GM19239 (cell line): ENCODE results near the gene INPP5A.
"Not testable (repeated sequence)": the region's sequence is repeated elsewhere in the genome, so short reads cannot be mapped to it uniquely, and the experiment has no call there.

Source experiments
- DNase-seq: peaks from one replicate; pipeline ENCODE4 v3.0.0; 2011; ENCODE audit warnings: low spot score; ENCODE audit not compliant: insufficient read length
- FAIRE-seq: peaks from 2 replicates; lab custom pipeline; 2011; peaks lifted over from hg19 to GRCh38; lab: Jason Lieb, UNC

Gene INPP5A

DNA sequence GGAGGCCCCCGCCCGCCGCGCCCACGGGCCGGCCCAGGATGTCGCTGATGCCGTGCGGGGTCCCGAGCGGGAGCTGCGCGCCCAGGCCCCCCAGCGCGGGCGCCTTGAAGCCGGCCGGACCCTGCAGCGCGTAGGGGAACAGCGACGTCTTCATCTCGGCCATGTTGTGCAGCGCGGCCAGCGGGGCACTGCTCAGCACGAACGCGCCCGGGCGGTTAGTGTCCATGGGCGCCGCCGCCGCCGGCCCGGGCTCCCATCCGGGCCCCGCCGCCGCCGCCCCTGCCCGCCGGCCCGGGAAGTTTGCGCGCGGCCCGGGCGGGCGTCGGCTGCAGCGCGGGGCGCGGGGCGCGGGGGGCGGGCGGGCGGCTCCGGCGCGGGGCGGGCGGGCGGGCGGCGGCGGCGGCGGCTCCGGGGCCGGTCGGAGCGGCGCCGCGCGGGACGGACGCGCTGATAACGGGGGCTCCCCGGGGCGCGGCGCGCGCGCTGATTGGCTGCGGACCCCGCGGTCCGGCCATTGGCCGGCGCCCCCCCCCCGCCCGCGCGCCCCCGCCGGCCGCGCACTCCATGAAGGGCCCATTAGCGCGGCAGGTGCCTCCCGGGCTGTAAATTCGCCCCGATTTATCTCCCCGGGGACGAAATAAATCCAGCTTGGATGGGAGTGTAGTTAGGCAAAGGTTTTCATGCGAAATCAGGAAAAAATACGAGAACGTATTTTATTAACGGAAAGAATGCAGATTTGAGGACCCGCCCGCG, 248.3 kb downstream of the INPP5A start, which contains the start of gene NKX6-2:
Gene NKX6-2 (minus strand): TSS at position 425 of the 753 bp plus-strand sequence. CDS start 199 bp downstream, at position 226.
- FAIRE-seq (no peak), DNase-seq (no peak)

DNA sequence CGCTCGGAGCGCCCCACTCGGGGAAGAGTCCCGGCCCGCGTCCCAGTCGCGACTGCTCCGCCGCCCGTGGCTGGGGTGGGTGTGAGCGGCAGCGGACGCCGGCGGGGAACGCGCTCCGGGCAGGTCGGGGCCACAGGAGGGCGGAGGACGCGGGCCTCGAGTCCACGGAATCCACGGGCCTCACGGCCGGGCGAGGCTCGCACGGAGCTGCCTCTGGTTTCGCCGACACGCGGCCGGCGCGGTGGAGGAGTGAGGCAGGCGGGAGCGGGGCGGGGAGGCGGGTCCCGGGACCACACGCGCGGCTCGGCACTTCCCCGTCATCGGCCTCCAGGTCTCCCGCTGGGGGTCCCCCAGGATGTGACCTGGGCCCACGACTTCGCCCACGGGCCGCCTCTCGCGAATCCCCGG, 248.9 kb downstream of the INPP5A start:
- no peak for FAIRE-seq
- DNase-seq, result no peak

DNA sequence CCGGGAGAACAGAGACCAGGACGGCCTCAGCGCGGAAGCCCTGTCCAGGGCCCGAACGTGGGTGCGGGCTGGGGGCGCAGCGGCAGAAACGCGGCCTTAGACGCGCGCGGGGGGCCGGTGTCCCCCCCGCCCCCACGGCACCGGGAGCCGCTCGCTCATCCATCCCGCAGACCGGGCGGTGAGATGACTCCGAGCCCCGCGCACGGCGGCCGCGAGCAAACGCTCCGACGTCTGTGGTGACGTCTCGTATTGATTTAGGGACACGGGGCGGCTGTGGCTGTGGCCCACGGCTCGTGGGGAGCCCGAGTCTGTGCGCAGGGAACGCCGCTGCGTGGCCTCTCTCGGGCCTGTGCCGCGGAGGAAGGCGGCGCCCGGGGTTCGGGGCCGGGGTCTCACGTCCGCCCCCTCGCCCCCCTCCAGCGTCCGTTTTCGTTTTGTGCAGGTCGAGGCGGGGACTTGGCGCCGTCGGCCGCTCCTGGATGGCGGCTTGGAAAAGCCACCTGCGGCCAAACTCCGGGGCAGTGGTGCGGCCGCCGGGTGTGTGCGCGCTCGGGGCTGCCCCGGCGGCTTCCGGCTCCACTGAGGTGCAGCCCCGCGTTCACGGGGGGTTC, 249.4 kb downstream of the INPP5A start:
- DNase-seq (no peak), FAIRE-seq (no peak)

DNA sequence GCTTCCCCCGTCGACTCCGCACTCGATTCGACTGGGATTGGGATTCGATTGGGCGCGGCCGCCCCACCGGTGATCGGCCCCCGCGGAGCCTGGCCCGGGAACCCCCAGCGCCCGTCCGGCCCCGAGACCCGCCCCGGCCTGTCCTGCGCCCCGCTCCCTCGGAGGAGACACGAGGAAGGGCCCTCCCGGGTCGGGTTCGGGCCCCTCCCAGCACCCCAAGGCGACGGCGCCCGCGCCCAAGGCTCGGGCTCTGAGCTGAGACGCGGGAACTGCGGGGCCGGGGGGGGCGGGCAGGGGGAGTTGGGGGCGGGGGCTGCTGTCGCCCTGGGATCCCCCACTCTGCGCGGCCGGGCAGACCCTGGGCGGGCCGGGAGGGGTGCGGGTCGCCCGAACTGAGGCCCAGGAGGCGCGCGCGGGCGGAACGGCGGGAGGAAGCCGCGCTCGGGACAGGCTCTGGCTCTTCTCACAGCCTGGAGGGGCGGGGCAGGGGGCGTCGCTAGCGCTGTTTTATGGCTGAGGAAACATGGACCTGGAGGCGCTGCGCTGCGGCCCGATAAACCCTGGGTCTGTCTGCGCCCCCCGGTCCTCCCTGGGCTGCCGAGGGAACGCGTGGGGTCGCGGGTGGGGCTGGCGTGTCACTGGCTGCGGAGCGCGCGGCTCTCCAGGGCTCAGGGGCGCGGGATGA, 250.1 kb downstream of the INPP5A start:
- FAIRE-seq, result no peak
- no peak for DNase-seq

DNA sequence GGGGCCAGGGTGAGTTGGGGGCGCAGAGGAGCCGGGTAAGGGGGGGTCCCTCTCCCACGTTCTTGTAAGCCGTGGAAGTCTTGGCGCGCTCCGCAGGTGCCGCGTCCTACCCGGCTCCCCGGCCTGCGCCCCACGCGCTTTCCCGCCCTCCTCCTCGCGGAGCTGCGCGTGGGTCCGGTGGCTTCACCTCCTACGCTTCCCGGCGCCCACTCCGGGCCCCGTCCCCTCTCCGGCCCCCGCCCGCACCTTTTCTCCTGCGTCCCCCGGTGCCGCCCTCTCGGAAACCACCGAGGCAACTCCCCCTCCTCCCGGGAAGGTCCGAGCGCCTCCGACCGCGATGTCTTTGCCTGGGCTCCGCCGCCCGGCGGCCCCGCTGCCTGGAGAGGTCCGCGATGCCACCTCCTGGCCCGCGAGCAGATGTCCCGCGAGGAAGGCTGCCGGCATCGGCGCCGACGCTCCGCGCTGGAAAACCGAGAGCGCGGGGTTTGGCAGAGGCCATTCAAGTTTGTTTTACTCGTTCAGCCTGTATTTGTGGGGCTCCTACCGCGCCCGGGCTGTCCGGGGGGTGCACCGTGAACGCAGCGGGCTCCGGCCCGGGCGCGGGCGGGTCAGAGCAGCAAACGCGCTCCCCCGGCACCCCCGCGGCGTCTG, 250.7 kb downstream of the INPP5A start:
- DNase-seq, result no peak
- FAIRE-seq, result no peak

DNA sequence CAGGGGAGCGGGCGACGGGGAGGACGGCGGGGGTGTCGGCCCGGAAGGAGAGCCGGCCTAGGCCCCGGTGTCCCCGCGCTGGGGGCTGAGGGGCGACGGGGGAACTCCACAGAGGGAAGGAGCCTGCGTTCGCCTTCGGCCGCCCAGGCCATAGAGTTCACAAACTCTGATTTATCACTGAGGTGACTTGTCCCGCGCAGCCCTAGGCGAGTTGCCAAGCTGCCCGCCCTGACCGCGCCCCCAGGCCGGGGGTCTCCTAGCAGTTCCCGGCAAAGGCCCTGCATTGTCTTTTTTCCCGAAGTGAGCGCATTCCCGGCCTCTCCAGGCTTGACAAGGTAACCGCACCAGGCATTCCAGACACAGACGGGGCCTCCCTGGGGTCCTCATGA, 251.2 kb downstream of the INPP5A start:
- DNase-seq, result no peak
- FAIRE-seq, result no peak

DNA sequence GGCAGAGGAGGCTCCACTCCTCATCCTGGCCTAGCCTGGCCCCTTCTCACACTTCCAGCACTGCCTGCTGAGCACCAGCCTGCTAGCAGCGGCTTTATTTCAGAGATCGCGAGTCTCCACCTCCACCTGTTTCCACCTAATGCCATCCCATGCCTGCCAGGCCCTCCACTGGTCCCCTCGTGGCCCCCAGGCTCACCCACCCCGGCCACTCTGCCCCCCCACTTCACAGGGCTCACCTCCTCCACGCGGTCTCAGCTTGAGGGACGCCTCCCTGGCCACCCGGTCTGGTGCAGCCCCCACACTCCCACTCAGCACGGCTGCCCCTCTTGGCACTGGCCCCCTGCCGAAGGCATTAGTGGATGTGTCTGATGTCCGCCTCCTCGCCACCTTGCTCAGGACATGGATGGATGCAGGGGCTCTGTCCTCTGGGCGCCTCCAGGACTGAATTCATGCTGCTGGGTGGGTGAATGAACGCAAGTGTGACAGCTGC, 252.1 kb downstream of the INPP5A start:
- no peak for DNase-seq
- no peak for FAIRE-seq

DNA sequence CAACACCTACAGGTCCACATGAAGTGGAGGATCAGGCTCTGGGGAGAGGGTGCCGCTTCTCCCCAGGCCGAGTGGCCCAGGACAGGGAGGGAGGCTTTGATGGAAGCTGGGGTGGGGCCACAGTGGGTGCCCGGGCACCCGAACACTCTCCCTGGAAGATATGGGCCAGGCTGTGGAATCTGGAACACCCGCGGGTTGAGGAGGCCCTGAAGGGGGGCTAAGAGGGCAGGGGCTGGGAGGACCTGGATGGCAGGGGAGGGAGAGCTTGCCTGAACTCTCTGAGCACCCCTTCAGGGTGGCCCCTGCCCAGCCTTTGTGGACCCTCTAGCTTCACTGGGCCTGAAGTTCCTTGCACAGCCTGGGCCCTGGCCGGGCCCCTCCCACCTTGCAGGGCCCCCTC, 252.9 kb downstream of the INPP5A start:
- DNase-seq (no peak), FAIRE-seq (no peak)

DNA sequence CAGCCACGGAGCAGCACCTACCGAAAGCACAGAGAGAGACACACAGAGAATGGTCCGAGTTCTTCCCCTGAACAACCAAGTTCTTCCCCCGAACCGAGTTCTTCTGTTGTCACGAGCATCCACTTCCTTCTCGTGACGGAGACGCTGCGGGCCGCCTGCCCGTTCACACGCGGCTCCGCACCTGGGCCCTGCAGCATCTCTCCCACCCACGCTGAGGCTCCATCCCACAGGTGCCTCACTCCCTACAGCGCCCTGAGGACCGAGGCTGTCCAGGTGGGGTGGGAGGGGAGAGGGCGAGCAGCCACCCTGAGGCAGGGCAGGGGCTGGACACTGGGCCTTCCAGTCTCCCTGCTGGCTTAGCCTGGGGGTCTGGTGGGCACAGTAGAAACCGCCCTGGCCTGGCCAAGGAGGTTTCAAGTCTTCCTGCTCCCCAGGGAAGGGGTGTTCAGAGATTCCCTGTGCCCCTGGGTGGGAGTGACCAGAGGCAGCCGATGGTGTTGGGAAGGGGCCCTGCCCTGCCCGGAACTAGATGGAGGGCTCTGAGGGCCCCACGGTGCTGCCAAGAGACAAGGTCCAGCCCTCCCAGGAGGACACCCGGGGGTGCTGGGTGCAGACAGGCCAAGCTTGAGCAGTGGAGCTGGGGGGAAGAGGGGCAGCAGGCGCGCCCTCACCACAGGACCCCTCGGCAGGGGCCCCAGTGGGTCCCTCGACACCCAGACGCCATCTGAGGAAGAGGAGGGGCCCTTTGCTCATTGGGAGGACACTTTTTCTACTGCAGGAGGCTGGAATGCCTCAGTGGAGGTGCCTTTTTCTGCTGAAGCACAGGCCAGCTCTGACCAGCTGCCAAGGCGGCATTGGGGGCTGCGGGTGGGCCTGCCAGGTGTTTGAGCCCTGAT, 253.6 kb downstream of the INPP5A start:
- DNase-seq, result no peak
- FAIRE-seq, result no peak

DNA sequence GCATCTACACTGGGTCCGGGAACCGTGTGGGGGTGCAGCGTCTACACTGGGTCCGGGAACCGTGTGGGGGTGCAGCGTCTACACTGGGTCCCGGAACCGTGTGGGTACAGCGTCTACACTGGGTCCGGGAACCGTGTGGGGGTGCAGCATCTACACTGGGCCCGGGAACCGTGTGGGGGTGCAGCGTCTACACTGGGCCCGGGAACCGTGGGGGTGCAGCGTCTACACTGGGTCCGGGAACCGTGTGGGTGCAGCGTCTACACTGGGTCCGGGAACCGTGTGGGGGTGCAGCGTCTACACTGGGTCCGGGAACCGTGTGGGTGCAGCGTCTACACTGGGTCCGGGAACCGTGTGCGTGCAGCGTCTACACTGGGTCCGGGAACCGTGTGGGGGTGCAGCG, 254.5 kb downstream of the INPP5A start:
- DNase-seq, FAIRE-seq: not testable (repeated sequence)

DNA sequence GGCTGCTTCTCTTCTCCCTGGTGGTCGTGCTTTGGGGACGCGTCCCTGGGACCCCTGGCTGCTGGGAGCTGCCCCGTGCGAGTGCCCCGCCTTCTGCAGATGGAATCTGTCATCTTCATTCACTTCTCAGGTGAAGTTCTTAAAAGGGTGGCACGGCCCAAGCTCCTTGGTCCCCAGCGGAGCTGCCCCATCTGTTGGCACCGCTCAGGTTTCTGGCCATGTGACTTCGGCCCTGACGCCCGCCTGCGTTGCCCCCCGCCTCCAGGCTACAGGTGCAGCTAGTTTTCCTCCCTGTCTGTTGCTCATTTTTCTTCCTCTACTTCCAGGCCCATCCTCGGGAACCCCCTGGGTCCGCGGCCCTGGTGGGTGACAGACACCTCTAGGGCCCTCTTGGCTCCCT, 255.2 kb downstream of the INPP5A start:
- DNase-seq, result no peak
- no peak for FAIRE-seq

DNA sequence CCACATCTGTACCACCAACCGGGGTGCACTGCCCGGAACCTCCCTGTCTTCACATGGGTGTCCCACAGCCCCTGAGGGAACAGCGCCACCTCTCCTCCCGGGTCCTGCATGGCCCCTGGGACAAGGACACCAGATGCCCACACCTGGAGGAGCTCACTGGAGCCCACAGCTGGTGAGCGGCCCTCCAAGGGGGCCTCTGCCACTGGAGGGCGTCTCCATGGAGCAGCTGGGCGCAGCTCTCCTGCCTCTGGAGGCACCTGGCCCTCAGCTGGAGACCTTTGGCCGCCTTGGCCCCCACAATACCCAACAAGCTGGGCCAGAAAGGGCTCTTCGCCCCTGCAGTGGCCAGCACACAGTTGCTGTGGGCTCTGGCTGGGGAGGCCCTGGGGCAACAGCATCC, 255.6 kb downstream of the INPP5A start:
- no peak for FAIRE-seq

DNA sequence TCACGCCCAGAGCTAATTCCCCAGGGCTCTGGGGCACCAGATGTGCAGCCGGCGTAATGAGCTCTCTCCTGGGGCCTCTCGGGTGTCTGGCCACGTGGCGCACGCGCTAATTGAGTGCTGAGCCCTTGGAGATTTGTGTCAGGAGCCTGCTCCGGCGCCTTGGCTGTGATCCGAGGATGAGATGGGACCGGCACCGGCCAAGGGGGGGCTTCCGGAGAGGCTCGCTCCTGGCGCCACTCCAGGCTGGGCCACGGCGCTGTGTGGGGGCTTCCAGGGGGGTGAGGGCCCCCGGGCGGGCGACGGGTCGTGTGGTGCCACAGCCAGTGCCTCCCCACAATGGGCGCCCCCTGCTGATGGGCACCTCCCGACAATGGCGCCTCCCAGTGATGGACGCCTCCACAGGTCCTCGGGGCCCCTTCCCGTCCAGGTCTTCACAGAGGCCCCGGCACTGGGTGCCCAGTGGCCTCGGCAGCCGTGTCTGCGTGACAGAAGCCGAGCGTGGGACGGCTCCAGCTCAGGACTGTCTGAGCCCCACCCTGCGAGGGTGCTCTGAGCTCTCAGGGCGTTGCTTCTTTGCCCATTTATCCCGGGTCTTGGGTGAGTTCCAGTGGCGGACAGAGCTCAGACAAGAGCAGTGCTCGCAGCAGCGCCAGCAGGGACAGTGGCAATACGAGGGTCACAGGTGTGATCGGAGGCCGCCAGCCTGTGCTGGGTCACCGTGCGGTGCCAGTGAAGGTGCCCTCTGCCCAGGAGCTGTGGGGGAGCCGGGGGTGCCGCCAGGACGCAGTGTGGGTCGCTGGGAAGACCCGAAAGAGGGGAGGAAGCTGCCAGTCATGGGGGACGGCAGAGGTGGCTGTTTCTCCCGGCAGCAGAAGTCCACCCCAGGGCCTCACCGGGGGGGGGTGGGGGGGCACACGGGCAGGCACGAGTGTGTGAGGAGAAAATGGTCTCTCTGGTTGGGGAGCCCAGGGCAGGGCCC, 256.6 kb downstream of the INPP5A start:
- DNase-seq (no peak), FAIRE-seq (no peak)

More for the DNA sequence above, 255.6 kb downstream of the INPP5A start:
- DNase-seq, result no peak

DNA sequence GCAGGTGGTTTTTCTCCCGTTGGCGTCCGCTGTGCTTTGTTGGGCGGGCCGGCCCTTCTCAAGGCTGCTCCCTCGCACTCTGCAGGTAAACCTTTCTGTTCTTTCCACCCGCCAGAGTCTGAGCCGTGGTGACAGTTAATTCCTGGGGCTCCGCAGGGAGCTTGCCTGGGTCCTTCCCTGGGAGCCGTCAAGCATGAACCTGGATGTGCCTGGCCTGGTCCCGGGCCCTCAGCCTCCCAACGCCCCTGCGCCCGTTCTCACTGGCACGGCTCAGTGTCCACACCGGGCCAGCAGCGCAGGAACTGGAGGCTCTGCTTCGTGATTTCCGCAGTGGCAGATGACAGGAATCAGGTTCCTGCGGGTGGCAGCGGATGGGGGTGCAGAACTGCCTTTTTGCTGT, 259.3 kb downstream of the INPP5A start:
- FAIRE-seq (no peak), DNase-seq (no peak)

DNA sequence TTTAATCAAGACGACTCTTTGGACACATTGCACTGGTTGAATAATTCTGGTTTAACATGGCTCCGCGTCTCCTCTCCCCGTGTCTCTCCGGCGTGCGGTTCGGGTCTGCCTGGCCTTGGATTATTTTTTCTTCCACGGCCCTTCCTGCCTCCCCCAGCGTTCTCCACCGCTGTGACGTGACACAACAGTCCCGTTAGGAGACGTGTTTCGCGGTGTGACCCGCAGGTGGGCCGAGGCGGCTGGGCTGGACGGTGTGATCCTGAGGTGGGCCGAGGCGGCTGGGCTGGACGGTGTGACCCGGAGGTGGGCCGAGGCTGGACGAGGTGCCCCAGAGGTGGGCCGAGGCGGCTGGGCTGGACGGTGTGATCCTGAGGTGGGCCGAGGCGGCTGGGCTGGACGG, 260.4 kb downstream of the INPP5A start:
- not testable (repeated sequence) for FAIRE-seq, DNase-seq

DNA sequence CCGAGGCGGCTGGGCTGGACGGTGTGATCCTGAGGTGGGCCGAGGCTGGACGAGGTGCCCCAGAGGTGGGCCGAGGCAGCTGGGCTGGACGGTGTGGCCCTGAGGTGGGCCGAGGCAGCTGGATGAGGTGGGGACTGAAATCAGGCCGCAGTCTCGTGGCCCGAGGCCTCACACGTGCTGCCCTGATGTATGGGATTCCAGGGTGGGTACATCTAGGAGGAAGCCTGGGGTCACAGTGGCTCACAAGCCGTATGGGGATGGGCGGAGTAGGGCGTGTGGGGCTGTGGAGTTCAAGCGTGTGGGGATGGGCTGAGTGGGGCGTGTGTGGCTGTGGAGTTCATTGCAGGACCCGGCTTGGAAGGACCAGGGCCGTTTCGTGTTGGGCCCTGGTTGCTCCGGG, 260.8 kb downstream of the INPP5A start:
- no peak for FAIRE-seq

DNA sequence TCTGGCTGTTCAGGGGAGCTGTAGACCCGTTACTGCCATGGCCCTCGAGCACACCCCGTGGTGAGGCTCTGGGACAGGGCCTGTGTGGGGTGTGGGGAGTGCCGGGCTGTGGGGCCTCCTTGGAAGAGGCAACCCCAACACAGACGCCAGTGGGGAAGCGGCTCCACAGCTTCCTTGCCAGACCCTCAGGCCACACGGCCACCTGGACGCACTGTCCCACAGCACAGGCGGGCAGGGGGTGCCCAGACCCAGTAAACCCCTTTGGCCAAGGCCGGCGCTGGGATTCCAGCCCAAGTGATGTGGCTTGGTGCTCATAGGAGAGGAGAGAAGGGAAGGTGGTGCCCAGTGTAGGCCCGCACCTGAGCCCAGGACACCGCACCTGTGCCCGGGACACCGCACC, 261.3 kb downstream of the INPP5A start:
- FAIRE-seq, result no peak
- no peak for DNase-seq

More for the DNA sequence above, 260.8 kb downstream of the INPP5A start:
- no peak for DNase-seq

DNA sequence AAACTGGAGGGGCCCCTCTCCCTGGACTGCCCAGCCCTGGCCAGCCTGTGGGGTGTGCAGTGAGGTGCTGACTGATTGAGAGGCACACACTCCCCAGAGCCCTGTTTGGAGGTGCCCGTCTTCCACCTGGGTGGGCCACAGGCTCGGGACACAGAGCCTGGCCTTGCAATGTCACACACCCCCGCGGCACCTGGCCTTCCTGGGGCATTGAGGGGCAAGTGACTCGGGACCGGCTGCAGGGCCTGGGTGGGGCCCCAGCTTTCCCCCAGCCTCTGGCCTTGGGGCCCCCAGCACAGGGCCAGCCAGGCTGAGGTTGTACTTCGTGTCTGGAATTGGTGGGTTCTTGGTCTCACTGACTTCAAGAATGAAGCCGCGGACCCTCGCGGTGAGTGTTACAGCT, 262.3 kb downstream of the INPP5A start:
- FAIRE-seq, result no peak
- no peak for DNase-seq
